Activated B cell treated with CpG ODN at 0.5 μM for 24 hours (primary cell): ENCODE data around the gene AGAP1. TPM values are rescaled to one million over a fixed set of nuclear protein-coding genes. Genes with fewer than 3 reads are reported as not detected.

ENCODE experiments used
- ATAC-seq: fragments of 200-7000 bp; cut with Tn5 transposase; one replicate; pipeline ENCODE4 v1.10.0; 2021; ENCODE audit warnings: low read depth, mild to moderate bottlenecking, moderate library complexity
- CTCF ChIA-PET: fragments of 350-600 bp; sonication (Branson Sonifier 250); formaldehyde crosslinking; loops from one replicate; lab custom pipeline; 2021; ENCODE audit warnings: antibody characterized with exemption; lab: Charles Lee
- POLR2A ChIA-PET: fragments of 350-600 bp; sonication (Branson Sonifier 250); formaldehyde crosslinking; loops from one replicate; lab custom pipeline; 2021; ENCODE audit warnings: antibody characterized with exemption; lab: Charles Lee
- DNase-seq: peaks from one replicate; pipeline ENCODE4 v3.0.0; 2022
- H3K27ac Mint-ChIP-seq: one replicate; pipeline ENCODE4 v1.8.0; 2020; ENCODE audit warnings: mixed read lengths
- H3K27me3 Mint-ChIP-seq: one replicate; pipeline ENCODE4 v1.8.0; 2021; ENCODE audit warnings: mixed read lengths
- H3K36me3 Mint-ChIP-seq: one replicate; pipeline ENCODE4 v1.8.0; 2021; ENCODE audit warnings: low read depth, mixed read lengths
- H3K4me1 Mint-ChIP-seq: one replicate; pipeline ENCODE4 v1.8.0; 2021; ENCODE audit warnings: mixed read lengths
- H3K4me3 Mint-ChIP-seq: one replicate; pipeline ENCODE4 v1.8.0; 2020; ENCODE audit warnings: mild to moderate bottlenecking, mixed read lengths
- H3K9me3 Mint-ChIP-seq: one replicate; pipeline ENCODE4 v1.8.0; 2020; ENCODE audit warnings: mixed read lengths
- intact Hi-C: fragments of 100-400 bp; cut with micrococcal nuclease; formaldehyde crosslinking; loops from one replicate; pipeline ENCODE4 v1.15.1; 2024
- total RNA-seq: library from RNA; stranded (reverse); gene quantifications from 2 replicates; pipeline ENCODE4 v1.2.3, GENCODE V29; 2022
- TF ChIP-seq, protein P1 (sequence below): fragments of 200-600 bp; IDR thresholded peaks from one replicate; pipeline ENCODE4 v1.8.0; 2022; ENCODE audit warnings: antibody characterized with exemption, mild to moderate bottlenecking

Gene AGAP1
- total RNA-seq, 1 donor from 2014 or later = not detected

DNA sequence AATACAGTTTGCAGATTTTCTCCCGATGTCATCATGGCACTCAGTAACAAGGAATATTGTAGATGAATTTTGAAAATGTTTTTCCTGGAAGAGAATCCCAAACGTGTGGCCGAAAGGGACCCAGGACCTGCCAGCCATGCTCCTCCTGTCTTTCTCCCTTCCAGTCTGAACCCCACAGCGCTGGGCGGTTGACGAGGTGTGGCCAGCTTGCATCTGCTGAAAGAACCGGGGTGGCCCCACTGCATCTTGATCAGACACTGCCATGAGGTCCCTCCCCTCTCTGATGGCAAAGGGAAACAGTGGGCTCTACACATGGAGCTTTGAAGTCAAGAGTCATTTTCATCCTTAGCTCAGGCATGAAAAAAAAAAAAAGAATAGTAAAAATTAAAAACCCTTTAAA lies 240.3 kb downstream of the AGAP1 start:
- H3K9me3 Mint-ChIP-seq = no peaks in the 10 kb centered on the region
- TF ChIP-seq, protein P1, sequence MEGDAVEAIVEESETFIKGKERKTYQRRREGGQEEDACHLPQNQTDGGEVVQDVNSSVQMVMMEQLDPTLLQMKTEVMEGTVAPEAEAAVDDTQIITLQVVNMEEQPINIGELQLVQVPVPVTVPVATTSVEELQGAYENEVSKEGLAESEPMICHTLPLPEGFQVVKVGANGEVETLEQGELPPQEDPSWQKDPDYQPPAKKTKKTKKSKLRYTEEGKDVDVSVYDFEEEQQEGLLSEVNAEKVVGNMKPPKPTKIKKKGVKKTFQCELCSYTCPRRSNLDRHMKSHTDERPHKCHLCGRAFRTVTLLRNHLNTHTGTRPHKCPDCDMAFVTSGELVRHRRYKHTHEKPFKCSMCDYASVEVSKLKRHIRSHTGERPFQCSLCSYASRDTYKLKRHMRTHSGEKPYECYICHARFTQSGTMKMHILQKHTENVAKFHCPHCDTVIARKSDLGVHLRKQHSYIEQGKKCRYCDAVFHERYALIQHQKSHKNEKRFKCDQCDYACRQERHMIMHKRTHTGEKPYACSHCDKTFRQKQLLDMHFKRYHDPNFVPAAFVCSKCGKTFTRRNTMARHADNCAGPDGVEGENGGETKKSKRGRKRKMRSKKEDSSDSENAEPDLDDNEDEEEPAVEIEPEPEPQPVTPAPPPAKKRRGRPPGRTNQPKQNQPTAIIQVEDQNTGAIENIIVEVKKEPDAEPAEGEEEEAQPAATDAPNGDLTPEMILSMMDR = no peak
- POLR2A ChIA-PET = no interaction called here
- ATAC-seq (no peak), DNase-seq (no peak)
- H3K27me3 Mint-ChIP-seq = peaks cover 4% of the 10 kb centered on the region
- intact Hi-C loops = no loop called here
- CTCF ChIA-PET = no interaction called here
- no peak overlapping the region for H3K4me3 Mint-ChIP-seq
- H3K36me3 Mint-ChIP-seq = no peaks in the 10 kb centered on the region
- no peak overlapping the region for H3K27ac Mint-ChIP-seq
- no peaks in the 10 kb centered on the region for H3K4me1 Mint-ChIP-seq

DNA sequence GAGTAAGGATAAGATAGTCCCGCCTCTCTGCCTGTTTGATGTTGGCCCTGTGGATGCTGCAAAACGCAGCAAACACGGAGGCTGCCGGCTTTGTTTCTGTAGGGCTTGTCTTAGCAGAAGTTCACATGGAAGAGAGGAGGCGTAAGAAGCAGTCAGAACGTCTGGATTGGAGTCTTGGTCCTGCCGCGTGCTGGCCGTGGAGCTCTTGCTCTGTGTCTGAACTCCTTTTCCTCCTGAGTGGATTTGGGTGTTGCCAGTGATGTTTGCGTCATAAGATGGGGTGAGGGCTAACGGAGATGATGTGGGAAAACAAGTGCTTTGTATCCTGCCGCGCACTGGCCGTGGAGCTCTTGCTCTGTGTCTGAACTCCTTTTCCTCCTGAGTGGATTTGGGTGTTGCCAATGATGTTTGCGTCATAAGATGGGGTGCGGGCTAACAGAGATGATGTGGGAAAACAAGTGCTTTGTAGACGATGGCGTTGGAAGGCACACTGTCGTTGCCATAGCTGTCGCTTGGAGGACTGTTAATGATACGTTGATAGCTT lies 240.9 kb downstream of the AGAP1 start:
- Mint-ChIP-seq H3K9me3 (no peaks in the 10 kb centered on the region), H3K4me3 (no peak overlapping the region), H3K27me3 (peaks cover 4% of the 10 kb centered on the region), H3K27ac (no peak overlapping the region), H3K36me3 (no peaks in the 10 kb centered on the region), H3K4me1 (no peaks in the 10 kb centered on the region)
- DNase-seq (no peak), ATAC-seq (no peak)
- POLR2A ChIA-PET = no interaction called here
- CTCF ChIA-PET = no interaction called here
- TF ChIP-seq, protein P1 = no peak
- intact Hi-C loops = no loop called here

DNA sequence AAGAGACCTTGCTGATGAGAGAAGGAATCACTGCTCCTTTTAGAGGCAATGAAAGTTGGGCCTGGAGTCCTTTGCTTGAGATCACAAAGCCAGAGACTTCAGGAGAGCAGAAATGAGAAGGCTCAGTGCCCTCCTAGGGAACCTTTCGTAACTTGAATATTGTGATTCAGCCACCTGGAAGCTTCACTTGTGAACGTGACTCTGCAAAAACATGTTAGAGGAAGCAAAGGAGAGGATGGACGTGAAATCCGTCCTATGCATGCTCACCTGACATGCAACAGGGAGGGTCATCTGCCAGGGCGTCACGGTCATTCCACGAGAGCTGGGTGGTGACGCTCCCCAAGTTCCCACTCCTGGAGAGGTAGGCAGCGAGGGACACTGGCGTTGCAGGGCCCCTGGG lies 243.6 kb downstream of the AGAP1 start:
- ChIA-PET CTCF (no interaction called here), POLR2A (no interaction called here)
- intact Hi-C loops = no loop called here
- no peaks in the 10 kb centered on the region for H3K36me3 Mint-ChIP-seq
- ATAC-seq (no peak), DNase-seq (no peak)
- H3K27ac Mint-ChIP-seq = no peak overlapping the region
- H3K4me1 Mint-ChIP-seq = no peaks in the 10 kb centered on the region
- TF ChIP-seq, protein P1 = no peak
- peaks cover 1% of the 10 kb centered on the region for H3K27me3 Mint-ChIP-seq
- H3K9me3 Mint-ChIP-seq = no peaks in the 10 kb centered on the region
- H3K4me3 Mint-ChIP-seq = no peak overlapping the region

DNA sequence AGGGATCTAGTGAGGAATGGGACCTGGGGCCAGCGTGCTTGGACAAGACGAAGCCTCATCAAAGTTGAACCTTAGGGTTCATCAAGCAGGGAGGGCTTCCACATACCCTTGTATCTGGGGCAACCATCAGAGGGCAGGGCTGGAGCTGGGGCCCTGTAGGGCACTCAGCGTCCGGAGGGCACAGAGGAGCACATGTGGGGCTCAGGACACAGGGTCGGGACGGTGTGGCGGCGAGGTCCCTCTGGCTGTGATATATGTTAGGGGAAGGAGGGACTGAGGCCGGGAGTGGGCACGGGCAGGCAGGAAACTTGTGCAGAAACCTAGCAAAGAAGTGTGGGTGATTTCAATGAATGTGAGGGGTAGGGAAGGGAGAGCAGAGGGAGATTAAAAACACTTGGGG lies 244.0 kb downstream of the AGAP1 start:
- DNase-seq (no peak), ATAC-seq (no peak)
- POLR2A ChIA-PET = no interaction called here
- Mint-ChIP-seq H3K9me3 (no peaks in the 10 kb centered on the region), H3K4me3 (no peak overlapping the region), H3K27me3 (no peaks in the 10 kb centered on the region), H3K36me3 (no peaks in the 10 kb centered on the region), H3K27ac (no peak overlapping the region), H3K4me1 (no peaks in the 10 kb centered on the region)
- TF ChIP-seq, protein P1 = no peak
- intact Hi-C loops = no loop called here
- CTCF ChIA-PET = no interaction called here

DNA sequence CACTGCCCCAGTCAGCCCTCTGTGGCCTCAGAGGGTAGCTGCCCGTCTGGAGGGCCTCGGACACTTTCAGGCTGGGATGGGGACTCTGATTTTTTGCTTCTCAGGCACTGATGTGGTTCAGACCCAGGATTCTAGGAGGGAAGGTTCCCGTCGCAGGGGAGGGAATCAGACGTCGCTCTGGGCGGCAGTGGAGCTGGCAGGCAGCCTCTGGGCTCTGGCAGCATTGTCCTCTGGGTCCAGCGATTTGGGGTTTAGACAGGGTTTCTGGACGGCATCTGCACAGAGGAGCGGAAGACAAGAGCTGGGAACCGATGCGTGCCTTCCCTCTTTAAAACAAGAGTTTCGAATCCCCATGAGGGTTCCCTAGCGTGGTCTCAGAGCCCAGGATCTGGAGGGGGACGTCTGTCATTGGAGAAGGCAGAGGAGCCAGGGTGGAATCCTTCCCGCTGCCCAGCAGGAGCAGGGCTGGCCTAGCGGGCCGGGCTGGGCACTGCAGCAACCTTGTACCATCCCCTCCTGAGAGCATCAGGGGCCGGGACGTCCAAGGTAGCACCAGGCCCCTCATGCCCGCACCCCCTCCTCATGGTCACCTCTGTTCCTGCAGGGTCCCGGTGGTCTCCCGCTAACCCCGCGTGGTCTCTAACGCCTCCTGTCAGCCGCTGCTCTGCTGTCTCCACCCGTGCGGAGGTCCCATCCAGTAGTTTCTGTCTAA lies 246.0 kb downstream of the AGAP1 start:
- TF ChIP-seq, protein P1 = no peak
- Mint-ChIP-seq H3K27ac (no peak overlapping the region), H3K36me3 (no peaks in the 10 kb centered on the region), H3K4me3 (no peak overlapping the region), H3K4me1 (no peaks in the 10 kb centered on the region), H3K27me3 (no peaks in the 10 kb centered on the region), H3K9me3 (no peaks in the 10 kb centered on the region)
- no peak for ATAC-seq
- ChIA-PET CTCF (no interaction called here), POLR2A (no interaction called here)
- DNase-seq = no peak
- intact Hi-C loops = no loop called here
